Fibroblast of lung (primary cell): ENCODE results near the gene COX4I1. TPM values are rescaled to one million over a fixed set of nuclear protein-coding genes. Genes with fewer than 3 reads are reported as not detected.

Experiments used
- DNase-seq, 2 donors: peaks; one replicate each; pipeline versions ENCODE4 v3.0.0 to v3.0.0-alpha.2; 2010; ENCODE audit warnings: low read depth in 2 of 2
- H2AFZ ChIP-seq: 2 replicates; pipeline ENCODE4 v1.5.1; 2012; ENCODE audit warnings: low read length, control low read depth, inconsistent platforms
- H3K27ac ChIP-seq: 2 replicates; pipeline ENCODE4 v1.5.1; 2011; ENCODE audit warnings: low read length, control low read depth; ENCODE audit not compliant: insufficient read depth
- H3K27me3 ChIP-seq: 2 replicates; pipeline ENCODE4 v1.5.1; 2011; ENCODE audit warnings: mild to moderate bottlenecking, low read length; ENCODE audit not compliant: control insufficient read depth, insufficient read depth
- H3K36me3 ChIP-seq: 2 replicates; pipeline ENCODE4 v1.5.1; 2011; ENCODE audit warnings: low read length; ENCODE audit not compliant: control insufficient read depth, insufficient read depth
- H3K4me1 ChIP-seq: 2 replicates; pipeline ENCODE4 v1.5.1; 2011; ENCODE audit warnings: low read length; ENCODE audit not compliant: control insufficient read depth, insufficient read depth; ENCODE audit errors: extremely low read depth
- H3K4me2 ChIP-seq: 2 replicates; pipeline ENCODE4 v1.5.1; 2011; ENCODE audit warnings: low read length, control low read depth; ENCODE audit not compliant: insufficient read depth; ENCODE audit errors: extremely low read depth
- H3K4me3 ChIP-seq, 4 experiments: fragments of 200-600 bp in 1 of 4; sonication (generic) in 1 of 4; replicated peaks in 1 of 4; 2 replicates each; pipeline ENCODE4 v1.5.1; 2011 to 2016; ENCODE audit warnings: low read length in 4 of 4, low read depth in 3 of 4, mild to moderate bottlenecking in 3 of 4, control low read depth in 2 of 4, inconsistent platforms in 1 of 4, mixed read lengths in 1 of 4; ENCODE audit not compliant: insufficient read depth in 1 of 4; ENCODE audit errors: control extremely low read depth in 1 of 4
- H3K79me2 ChIP-seq: 2 replicates; pipeline ENCODE4 v1.5.1; 2012; ENCODE audit warnings: mild to moderate bottlenecking, low read length, inconsistent platforms; ENCODE audit not compliant: control insufficient read depth, insufficient read depth
- H3K9ac ChIP-seq: 2 replicates; pipeline ENCODE4 v1.5.1; 2011; ENCODE audit warnings: mild to moderate bottlenecking, low read length, control low read depth; ENCODE audit not compliant: insufficient read depth
- H3K9me3 ChIP-seq: 2 replicates; pipeline ENCODE4 v1.5.1; 2012; ENCODE audit warnings: low read depth, low read length; ENCODE audit not compliant: control insufficient read depth, insufficient read depth
- H4K20me1 ChIP-seq: 2 replicates; pipeline ENCODE4 v1.5.1; 2011; ENCODE audit warnings: low read length; ENCODE audit not compliant: control insufficient read depth, insufficient read depth; ENCODE audit errors: extremely low read depth
- CTCF ChIP-seq, 2 donors: IDR thresholded peaks in 1 of 2; conservative IDR thresholded peaks in 1 of 2; 1 replicate in 1 of 2; 2 replicates in 1 of 2; pipeline ENCODE4 v1.5.1; 2011 to 2012; ENCODE audit warnings: low read length in 2 of 2, control low read depth in 1 of 2, inconsistent platforms in 1 of 2, low read depth in 1 of 2, mild to moderate bottlenecking in 1 of 2
- EZH2 ChIP-seq: IDR thresholded peaks from 2 replicates; pipeline ENCODE4 v1.5.1; 2012; ENCODE audit warnings: low read length, control low read depth, mild to moderate bottlenecking; ENCODE audit errors: missing control alignments
- polyA plus RNA-seq, 2 donors: library from polyadenylated mRNA; depleted of rRNA in 1 of 2; stranded (reverse) in 1 of 2; unstranded in 1 of 2; fragments of >200 nt; gene quantifications; 2 replicates each; pipeline ENCODE4 v1.2.1, GENCODE V29; 2011 to 2012; ENCODE audit warnings: missing spikeins in 1 of 2
- total RNA-seq: library from RNA; depleted of rRNA; stranded (reverse); fragments of >200 nt; gene quantifications from 2 replicates; pipeline ENCODE4 v1.2.1, GENCODE V29; 2014

Gene COX4I1
- total and polyA plus RNA-seq, 2 donors (not counting 1 experiment from before 2014, with no cell fraction given): 442 to 653 TPM

- Histone ChIP-seq H3K9me3 (no peaks in the 10 kb centered on the region), H3K79me2 (no peaks in the 10 kb centered on the region), H3K4me2 (no peak overlapping the region), H4K20me1 (no peaks in the 10 kb centered on the region), H3K4me3 (no peak overlapping the region), H3K4me1 (peaks cover 9% of the 10 kb centered on the region), H3K36me3 (no peaks in the 10 kb centered on the region), H3K27me3 (no peaks in the 10 kb centered on the region), H2AFZ (no peak overlapping the region), H3K27ac (no peak overlapping the region), H3K9ac (no peak overlapping the region)
- TF ChIP-seq CTCF (conservative IDR thresholded peaks at IDR 0.05 in 1 of 2, IDR thresholded peaks at IDR 0.05 in 1 of 2; ENCODE audit: low read depth in 1 of 2, low read length in 2 of 2) (no peak), EZH2 (no peak)
- DNase-seq: no peak
Observed at GRCh38 chr16:85770741-85771140, 28.8 kb upstream of the COX4I1 start.

GRCh38 chr16:85773044-85773443 is 26.5 kb upstream of the COX4I1 start:
- Histone ChIP-seq H2AFZ (no peak overlapping the region), H3K4me2 (no peak overlapping the region), H3K27me3 (no peaks in the 10 kb centered on the region), H3K9ac (no peak overlapping the region), H3K4me1 (no peaks in the 10 kb centered on the region), H3K36me3 (no peaks in the 10 kb centered on the region), H3K27ac (no peak overlapping the region), H3K4me3 (no peak overlapping the region), H3K79me2 (no peaks in the 10 kb centered on the region), H3K9me3 (no peaks in the 10 kb centered on the region), H4K20me1 (no peaks in the 10 kb centered on the region)
- no peak for DNase-seq
- TF ChIP-seq CTCF (conservative IDR thresholded peaks at IDR 0.05 in 1 of 2, IDR thresholded peaks at IDR 0.05 in 1 of 2; ENCODE audit: low read depth in 1 of 2, low read length in 2 of 2) (no peak), EZH2 (no peak)

GRCh38 chr16:85774136-85774535 is 25.4 kb upstream of the COX4I1 start:
- Histone ChIP-seq H3K9ac (no peak overlapping the region), H3K4me2 (no peak overlapping the region), H3K9me3 (no peaks in the 10 kb centered on the region), H3K36me3 (peaks cover 2% of the 10 kb centered on the region), H3K4me1 (no peaks in the 10 kb centered on the region), H3K79me2 (no peaks in the 10 kb centered on the region), H3K27ac (no peak overlapping the region), H3K4me3 (no peak overlapping the region), H2AFZ (no peak overlapping the region), H4K20me1 (no peaks in the 10 kb centered on the region), H3K27me3 (no peaks in the 10 kb centered on the region)
- no peak for DNase-seq
- TF ChIP-seq CTCF (conservative IDR thresholded peaks at IDR 0.05 in 1 of 2, IDR thresholded peaks at IDR 0.05 in 1 of 2; ENCODE audit: low read depth in 1 of 2, low read length in 2 of 2) (no peak), EZH2 (no peak)
